ENCODE results near the gene YTHDC1.

YTHDC1 gene

DNA sequence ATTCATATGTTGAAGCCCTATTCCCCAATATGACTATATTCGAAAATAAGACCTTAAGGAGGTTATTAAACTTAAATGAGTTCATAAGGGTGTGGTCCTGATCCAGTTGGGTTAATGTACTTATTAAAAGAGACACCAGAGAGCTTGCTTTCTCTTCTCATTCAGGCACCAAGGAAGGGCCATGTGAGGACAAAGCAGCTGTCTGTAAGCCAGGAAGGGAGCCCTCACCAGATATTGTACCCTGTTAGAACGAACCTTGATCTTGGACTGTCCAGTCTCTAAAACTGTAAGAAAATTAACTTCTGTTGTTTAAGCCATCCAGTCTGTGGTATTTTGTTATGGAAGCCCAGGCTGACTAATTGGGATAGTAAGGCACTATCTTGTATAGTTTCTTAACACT, 9.1 kb upstream of the YTHDC1 start:
- no peak for DNase-seq (ENCODE audit: low spot score)

DNA sequence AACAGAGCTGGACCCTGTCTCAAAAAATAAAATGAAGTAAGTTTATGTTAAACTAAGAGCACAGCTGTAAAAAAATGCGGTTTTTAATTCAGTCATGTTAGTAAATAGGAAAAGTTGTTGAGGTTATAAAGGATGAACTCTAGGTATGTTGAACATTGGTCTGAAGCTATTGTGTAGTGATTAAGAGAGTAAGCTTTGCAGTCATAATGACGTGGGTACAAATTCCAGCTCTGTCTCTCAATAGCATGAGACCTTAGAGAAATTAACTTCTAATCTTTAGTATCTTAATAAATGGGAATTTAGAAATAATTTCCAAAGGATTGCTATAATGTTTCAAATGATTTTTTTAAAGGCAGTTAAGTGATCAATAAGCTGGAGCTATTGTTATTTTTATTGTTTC, 2.9 kb upstream of the YTHDC1 start:
- DNase-seq (ENCODE audit: low spot score): no peak

DNA sequence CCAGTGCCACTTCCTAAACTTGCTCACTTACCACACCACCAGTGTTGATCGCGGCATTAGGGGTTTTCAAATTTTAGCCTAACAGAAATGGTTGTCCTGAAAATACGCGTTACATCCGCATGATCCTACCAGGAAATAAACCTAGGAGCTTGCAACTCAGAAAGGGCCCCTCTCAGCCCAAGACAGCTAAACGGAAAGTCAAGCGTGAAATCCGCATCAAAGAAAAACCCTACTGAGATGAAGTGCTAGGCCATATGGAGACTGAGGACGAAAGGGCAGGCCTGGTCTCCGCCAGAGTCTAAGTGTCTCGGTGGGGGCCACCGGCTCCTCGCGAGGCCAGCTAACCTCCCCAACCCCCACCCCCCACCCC, 626 bp downstream of the YTHDC1 start:
- DNase-seq (ENCODE audit: low spot score): peak; percentile 42

DNA sequence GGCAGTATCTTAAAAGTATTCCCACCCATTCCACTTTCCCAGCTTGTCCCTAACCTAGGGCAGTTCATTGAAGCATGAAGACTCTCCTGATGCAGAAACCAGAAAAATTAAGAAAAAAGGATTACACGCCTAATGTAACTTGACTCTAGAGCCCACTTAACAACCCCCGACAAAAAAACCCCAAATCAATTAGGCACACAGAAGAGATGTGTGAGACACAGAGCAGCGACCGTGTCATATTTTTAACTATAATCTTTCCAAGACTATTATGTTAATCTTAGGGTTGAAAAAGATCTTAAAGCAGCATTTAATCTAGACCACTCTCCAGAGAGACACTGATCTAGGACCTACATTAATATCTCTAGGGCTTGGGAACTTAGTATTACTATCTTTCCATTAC, 1.3 kb downstream of the YTHDC1 start:
- no peak for DNase-seq (ENCODE audit: low spot score)

DNA sequence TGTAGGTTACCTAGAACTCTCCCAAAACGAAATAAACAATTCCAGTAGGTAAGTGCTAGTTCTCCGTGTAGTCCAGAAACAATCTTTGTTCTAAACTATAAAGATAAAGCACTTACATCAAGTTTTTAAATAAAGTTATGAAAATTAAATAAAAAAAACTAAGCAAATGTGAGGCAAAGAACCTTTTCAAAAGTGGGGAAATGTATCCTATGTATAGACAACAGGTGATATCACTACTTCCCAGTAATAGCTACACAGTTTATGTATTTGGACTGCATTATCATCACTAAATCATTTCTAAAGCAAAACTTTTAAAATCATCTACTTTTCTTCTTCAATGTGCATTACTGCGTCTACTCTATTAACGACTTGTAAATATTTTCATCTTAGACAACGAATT, 2.0 kb downstream of the YTHDC1 start:
- DNase-seq (ENCODE audit: low spot score): no peak

DNA sequence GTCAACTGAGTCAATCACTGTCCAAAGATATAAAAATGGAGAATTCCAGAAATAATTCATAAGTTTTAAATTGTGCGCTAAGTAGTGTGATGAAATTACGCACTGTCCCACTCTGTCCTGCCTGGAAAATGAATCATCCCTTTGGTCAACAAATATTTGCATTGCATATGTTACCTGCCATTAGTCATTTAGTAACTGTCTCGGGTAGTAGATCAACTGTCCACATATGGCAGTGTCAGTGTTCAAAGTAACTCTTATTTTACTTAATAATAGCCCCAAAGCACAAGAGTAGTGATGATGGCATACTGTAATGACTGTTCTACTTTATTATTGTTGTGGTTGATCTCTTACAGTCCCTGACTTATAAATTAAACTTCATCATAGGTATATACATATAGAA, 3.4 kb downstream of the YTHDC1 start:
- DNase-seq (ENCODE audit: low spot score): no peak

DNA sequence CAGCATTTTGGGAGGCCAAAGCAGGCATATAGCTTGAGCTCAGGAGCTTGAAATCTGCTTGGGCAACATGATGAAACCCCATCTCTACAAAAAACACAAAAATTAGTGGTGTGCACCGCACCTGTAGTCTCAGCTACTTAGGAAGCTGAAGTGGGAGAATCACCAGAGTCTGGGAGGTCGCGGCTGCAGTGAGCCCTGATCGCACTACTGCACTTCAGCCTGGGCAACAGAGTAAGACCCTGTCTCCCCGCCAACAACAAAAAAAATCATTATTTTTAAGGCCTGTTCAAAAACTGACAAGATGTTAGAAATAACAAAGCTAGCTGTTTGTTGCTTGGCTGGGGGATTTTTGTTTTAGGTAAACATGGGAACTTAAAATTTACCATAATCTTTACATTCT, 5.1 kb downstream of the YTHDC1 start:
- no peak for DNase-seq (ENCODE audit: low spot score)

DNA sequence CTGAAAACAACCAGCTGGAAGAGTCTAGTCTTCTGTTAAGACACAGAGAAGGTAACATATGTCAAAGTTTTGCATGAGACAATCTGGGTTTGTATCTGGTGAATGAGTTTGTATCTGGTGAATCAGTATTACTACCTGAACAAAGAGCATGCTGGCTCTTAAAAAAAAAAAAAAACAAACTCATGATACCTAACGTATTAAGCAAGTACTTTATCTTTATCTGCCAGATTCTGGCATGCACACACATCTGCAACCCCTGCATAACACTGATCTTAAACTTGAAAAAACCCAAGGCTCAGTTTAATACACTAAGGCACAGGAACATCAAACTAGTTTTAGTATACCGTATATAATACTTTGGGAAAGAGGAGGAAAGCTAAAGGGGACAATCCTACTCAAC, 5.8 kb downstream of the YTHDC1 start:
- DNase-seq (ENCODE audit: low spot score): no peak

DNA sequence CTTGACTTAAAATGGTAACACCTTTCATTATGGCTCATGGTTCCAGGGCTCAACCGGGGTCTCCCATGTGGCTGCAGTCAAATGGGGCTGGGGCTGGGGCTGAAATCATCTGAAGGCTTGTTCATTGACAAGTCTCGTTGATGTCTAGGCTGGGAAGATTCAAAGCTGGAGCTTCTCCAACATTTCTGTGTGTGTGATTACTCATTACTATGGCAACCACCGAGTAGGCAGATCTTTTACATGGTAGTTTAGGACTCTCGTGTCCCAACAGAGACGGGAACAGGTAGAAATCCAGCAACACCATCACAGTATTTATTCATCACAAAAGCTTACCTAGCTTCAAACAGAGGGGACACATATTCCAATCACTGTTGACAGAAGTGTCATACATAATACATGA, 7.8 kb downstream of the YTHDC1 start:
- DNase-seq (ENCODE audit: low spot score): peak; percentile 38

DNA sequence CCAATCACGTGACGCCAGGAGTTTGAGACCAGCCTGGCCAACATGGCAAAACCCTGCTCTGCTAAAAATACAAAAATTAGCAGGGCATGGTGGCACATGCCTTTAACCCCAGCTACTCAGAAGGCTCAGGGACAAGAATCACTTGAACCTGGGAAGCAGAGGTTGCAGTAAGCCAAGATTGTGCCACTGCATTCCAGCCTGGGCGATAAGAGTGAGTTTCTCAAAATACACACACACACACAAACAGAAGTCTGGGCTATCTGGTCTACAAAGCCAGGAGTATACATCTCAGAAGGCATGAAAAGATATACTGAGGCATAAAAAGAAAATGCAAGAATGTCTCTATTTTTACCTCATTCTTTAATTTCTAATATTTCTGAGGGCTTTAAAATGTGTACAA, 11.3 kb downstream of the YTHDC1 start:
- no peak for DNase-seq (ENCODE audit: low spot score)

DNA sequence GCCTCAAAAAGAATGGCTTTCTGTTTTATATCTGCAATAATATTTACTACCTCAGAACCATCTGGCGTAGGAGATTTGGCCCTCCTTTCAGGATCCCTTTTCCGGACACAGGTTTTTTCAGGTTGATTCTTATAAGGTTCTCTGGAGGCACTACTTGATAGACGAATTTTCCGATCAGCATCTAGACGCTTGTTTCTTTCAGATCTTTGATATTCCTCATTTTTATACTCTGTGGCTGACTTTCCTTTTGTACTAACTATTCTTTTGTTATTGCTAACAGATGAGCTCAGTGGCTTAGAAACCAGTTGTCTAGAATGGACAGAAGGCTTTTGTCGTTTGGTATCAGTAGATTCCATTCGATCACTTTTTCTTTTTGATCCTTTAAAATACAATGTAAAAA, 12.4 kb downstream of the YTHDC1 start:
- DNase-seq (ENCODE audit: low spot score): peak; percentile 67

DNA sequence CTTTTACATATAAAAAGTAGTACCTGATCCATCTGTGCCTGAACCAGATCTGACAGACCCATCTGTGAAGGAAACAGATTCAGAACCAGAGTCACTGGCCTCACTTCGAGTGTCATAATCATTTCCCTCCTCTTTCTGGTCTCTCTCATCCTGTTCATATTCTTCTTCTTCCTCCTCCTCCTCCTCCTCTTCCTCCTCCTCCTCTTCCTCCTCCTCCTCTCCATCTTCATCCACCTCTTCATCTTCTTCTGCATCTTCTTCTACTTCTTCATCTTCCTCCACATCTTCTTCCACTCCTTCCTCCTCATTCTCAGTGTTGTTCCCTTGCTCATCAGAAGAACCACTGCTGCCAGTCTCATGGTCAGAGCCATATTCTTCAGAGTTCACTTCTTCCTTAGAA, 12.9 kb downstream of the YTHDC1 start:
- DNase-seq (ENCODE audit: low spot score): peak; percentile 44

DNA sequence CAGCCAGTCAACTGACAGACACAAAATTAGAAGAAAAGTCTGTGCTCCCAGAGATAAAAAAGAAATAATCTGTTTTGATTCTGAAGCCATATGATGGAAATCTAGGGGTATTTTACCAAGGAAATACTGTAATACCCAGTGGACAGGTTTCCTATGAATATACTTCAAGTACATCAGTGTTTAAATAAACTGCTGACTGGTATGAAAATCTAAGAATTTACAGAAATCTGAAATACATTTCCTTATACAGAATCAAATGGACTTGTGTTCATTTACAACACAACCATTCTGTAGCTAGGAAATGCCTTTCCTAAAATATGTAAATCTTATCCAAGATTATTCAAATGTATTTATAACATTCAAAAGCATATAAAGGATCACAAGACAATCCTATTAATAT, 13.4 kb downstream of the YTHDC1 start:
- DNase-seq (ENCODE audit: low spot score): no peak

DNA sequence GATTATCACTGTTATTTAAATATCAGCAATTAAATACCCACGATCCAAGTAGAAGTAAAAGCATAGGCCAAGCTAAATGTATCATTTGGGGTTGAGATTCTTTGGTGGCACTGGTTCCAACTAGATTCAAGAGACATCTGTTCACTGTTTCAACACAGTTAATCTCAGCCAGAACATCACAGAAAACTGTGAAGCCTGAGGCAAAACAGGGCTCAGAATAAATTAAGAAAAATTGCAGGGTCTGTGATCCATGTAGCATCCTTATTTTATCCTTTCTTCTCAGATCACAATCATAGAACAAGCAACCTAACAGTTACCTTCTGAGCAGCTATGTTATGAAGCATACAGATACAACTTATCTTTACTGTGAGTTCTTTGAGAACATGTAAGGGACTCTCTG, 23.7 kb downstream of the YTHDC1 start:
- no peak for DNase-seq (ENCODE audit: low spot score)

DNA sequence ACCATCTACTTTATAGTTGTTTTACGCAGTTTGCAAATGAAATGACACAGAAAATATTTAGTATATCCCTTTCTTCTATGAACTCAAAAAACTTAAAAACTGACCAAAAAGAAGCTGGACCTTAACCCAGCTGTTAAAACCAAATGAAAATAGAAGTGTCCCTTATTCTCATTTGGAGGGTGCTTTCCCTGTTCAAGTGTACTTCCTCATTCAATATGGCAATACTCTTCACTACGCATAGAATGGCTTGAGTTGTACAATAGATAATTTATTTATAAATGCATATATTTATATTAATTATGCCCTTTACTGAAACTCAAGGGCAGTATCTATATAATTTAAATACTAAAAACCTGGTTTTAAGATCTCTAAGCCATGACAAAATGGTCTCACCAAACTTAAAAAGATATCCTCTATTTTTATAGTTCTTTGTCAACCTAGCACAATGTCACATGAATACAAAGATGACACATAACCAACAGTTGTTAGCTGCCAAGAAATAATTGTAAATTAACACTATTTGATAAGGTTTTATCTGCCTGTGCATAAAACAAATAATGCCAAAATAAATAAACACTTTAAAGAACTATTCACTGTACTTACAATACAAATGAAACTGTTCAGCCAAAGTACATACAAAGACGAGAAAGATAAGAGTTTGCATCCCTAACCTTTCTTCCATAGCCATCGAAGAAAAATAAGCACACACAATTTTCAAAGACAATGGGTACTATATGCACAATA, 25.2 kb downstream of the YTHDC1 start:
- no peak for DNase-seq (ENCODE audit: low spot score)

DNA sequence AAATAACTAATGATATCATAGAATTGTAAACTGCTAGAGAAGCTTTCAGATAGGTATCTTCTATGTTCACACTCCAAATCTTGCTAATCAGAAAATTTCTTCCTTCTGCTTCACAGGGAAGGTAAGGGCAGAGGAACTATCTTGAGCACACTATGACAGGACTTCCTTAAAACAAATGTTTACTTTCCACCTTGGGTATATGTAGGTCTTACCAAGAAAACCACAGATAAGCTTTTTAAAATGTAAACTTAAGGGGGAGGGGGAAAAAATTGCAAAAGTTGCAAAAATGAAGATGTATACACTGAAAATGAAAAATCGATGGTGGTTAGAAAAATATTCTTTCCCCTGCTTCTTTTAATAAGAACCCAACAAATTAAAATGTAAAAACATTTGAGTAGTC, 30.9 kb downstream of the YTHDC1 start:
- DNase-seq (ENCODE audit: low spot score): no peak

DNA sequence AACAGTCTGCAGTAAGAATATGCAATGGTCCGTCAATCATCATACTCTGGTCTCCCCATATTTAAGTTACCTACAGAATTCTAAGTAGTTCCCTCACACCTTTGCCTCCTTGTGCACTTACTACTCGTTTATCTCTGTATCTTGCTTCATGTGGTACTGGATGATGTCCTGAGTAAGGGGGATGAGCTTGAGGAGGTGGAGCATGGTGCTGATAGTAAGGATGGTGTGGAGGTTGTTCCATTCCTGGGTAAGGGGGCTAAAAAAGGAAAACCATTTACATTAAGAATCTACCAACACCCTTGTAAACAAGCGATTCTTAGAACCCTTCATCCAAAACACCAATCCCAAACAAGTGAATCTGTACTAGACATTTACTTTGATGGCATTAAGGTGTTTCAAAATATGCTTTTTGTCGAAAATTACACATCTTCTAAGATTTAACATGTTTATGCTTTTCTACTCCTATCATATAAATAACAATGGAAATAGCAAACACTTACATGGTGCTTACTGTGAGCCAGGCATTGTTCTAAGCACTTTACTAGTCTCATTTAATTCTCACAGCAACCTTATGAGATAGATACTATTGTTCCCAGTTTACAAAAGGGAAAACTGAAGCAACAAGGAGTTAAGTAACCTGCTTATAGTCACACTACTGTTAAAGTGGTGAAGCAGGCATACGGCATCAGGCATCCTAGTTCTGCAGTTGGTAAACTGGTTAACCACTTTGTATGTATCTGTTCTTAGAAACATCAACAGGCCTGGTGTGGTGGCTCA, 33.5 kb downstream of the YTHDC1 start:
- DNase-seq (ENCODE audit: low spot score): no peak

DNA sequence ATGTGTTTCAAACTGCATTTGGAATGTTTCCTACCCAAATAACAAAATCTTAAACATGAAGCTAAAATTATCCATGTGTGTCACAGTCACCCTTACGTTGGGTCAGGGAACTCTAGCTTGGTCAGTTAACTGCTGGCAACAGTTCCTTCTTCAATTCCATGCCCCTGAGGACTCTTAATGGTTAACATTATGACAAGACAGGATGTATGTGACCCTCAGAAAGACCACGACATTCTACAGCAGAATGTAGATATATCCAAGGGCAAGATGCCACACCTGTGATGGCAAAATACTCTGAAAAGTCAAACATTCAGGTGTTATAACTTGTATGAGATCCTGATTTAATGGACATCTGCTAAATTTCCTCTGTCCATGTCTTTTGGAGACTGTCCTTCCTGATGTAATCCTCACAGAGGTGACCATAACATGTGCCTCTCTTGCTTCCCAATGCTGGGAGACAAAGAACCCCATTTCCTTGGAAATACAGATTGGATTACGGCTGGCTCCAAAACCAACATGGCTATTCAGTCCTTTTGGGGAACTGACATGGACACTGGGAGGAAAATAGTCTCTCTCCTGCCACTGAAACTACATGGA, 39.1 kb downstream of the YTHDC1 start:
- DNase-seq (ENCODE audit: low spot score): no peak

DNA sequence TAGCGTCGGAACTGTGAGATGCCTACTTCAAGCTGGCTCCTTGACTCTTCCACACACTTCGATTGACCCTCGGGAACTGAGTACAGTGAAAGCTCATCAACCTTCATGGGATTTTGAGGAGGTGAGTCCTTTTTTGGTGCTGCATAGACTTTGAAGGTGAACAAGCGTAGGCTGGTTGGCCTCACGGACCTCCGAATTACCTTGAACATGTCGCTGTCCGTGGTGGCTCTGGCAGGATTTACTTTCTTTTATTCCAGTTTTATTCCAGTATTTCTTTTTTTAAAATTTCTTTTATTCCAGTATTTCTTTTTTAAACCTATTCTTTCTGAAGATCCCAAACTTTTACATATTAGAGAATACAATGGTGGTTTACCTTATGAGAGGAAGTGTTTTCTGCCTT, 45.2 kb downstream of the YTHDC1 start:
- DNase-seq (ENCODE audit: low spot score): no peak

DNA sequence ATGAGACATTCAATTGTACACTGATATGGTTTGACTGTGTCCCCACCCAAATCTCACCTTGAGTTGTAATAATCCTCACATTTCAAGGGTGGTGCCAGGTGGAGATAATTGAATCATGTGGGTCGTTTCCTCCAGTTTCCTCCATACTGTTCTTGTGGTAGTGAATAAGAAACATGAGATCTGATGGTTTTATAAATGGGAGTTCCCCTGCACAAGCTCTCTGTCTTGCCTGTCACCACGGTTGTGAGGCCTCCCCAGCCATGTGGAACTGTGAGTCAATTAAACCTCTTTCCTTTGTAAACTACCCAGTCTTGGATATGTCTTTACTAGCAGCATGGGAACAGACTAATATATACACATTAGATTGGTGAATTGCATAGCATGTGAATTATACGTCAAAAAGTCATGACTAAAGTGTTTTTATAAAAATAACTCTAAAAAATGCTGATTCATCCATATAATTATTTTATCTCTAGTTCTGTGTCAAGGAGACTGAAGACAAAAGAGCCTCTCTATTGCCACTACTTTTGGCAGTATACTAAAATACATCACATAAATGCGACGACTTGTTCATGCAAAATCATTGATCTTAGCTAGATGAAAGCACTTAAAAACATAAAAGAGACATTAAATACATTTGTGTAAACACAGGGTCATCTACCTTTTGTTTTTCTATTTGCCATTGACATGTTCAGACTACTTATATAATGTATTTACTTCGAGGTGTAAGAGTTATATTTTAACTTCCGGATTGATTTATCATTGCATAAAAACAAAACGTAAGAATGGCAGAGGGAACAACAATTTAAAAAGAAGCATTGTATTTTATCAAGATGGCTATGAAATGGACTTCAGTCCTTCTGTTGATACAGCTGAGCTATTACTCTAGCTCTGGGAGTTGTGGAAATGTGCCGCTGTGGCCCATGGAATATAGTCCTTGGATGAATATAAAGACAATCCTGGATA, 50.1 kb downstream of the YTHDC1 start:
- no peak for DNase-seq (ENCODE audit: low spot score)

DNA sequence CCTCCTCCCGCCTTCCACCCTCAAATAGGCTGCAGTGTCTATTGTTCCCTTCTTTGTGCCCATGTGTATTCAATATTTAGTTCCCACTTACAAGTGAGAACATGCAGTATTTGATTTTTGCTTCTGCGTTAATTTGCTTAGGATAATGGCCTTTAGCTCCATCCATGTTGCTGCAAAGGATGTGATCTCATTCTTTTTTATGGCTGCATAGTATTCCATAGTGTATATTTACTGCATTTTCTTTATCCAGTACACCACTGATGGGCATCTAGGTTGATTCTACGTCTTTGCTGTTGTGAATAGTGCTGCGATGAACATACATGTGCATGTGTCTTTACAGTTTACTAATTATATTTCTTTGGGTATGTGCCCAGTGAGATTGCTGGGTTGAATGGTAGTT, 52.8 kb downstream of the YTHDC1 start:
- no peak for DNase-seq (ENCODE audit: low spot score)

DNA sequence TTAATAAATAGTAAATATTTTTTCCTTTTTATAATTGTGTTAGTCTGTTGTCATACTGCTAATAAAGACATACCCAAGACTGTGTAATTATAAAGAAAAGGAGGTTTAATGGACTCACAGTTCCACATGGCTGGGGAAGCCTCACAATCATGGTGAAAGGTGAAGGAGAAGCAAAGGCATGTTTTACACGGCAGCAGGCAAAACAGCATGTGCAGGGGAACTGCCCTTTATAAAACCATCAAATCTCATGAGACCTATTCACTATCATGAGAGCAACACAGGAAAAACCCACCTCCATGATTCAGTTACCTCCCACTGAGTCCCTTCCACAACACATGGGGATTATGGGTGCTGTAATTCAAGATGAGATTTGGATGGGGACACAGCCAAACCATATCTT, 58.6 kb downstream of the YTHDC1 start:
- DNase-seq (ENCODE audit: low spot score): no peak

Data from pons (tissue), 1 donor.